ENCODE measurements around the gene ITSN1.

GRCh38 chr21:33733601-33734000, 91.3 kb downstream of the ITSN1 start:
- no peak for TF ChIP-seq CTCF (IDR thresholded peaks at IDR 0.05)
- TF ChIP-seq ZFX (IDR thresholded peaks at IDR 0.05; ENCODE audit: borderline replicate concordance), result no peak
